Erythroblast (primary cell): Measurements from ENCODE around the gene TP53AIP1.

Experiments used
- GATA1 ChIP-seq: IDR thresholded peaks from 2 replicates; pipeline ENCODE4 v1.6.1; 2011; ENCODE audit warnings: low read depth, mild to moderate bottlenecking, control low read depth, low read length, moderate library complexity
- POLR2A ChIP-seq: IDR thresholded peaks from 2 replicates; pipeline ENCODE4 v1.6.1; 2011; ENCODE audit warnings: mild to moderate bottlenecking, low read length

GRCh38 chr11:128889657-128890213 lies 52.9 kb downstream of the TP53AIP1 start:
- TF ChIP-seq POLR2A (no peak), GATA1 (no peak)
